ENCODE data around the gene C2orf68.

DNA sequence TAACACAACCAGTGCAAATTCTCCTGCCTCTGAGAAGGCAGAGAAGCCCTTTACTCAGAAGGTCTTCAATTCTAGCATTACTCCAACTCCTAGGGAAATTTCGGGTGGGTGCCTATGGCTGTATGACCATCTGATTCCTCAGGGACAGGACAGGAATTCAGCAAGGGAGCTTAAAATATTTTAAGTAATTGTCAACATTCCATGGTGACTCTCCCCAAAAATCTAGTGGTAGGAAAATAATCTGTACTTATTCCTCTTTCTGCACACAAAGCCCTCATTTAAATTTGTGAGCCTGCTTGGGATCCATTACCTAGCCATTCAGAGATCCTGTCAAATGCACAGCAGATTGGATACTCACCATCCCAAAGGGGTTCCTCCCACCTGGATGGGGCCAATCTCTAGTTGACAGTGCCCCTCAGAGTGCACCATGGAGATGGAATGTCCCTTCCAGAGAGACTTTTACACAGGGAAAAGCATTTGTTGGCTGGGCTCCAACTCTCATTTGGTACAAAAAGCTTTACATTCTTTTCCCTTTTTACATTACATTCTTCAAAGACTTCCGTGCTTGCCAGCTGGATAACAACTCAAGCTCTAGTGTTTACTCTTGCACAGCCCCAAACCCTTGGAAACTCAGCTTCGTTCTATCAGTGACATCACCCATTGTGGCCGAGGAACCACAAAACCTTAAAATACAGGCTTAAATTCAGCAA, 6.3 kb downstream of the C2orf68 start:
- TF ChIP-seq CTCF (IDR thresholded peaks at IDR 0.05), result no peak
- no peak for TF ChIP-seq POLR2A (IDR thresholded peaks at IDR 0.05)

Data from adrenal gland (tissue), 5 donors.